Heart right ventricle (tissue), 16 donors: ENCODE measurements around the gene GPATCH8. TPM values are rescaled to one million over a fixed set of nuclear protein-coding genes. Genes with fewer than 3 reads are reported as not detected.

Experiments
- ATAC-seq, 8 donors: fragments of 200-7000 bp; cut with Tn5 transposase; one replicate each; pipeline ENCODE4 v1.9.1; 2020; ENCODE audit warnings: mild to moderate bottlenecking in 8 of 8, moderate library complexity in 8 of 8, moderate number of reproducible peaks in 1 of 8
- DNase-seq, 2 donors: peaks; one replicate each; pipeline ENCODE4 v3.0.0-alpha.2; 2020
- H3K27ac ChIP-seq, 10 donors: fragments of 200-600 bp; sonication (generic) in 2 of 10; one replicate each; pipeline versions ENCODE4 v1.5.0 to v1.8.0; 2020 to 2022; ENCODE audit warnings: mild to moderate bottlenecking in 3 of 10
- H3K27me3 ChIP-seq, 7 donors: fragments of 200-600 bp; one replicate each; pipeline ENCODE4 v1.8.0; 2021 to 2022; ENCODE audit warnings: mild to moderate bottlenecking in 2 of 7
- H3K36me3 ChIP-seq, 9 donors: fragments of 200-600 bp; sonication (generic) in 1 of 9; one replicate each; pipeline versions ENCODE4 v1.5.0 to v1.8.0; 2020 to 2022; ENCODE audit warnings: mild to moderate bottlenecking in 2 of 9
- H3K4me1 ChIP-seq, 9 donors: fragments of 200-600 bp; sonication (generic) in 1 of 9; one replicate each; pipeline versions ENCODE4 v1.5.0 to v1.8.0; 2020 to 2022; ENCODE audit warnings: mild to moderate bottlenecking in 4 of 9
- H3K4me3 ChIP-seq, 10 donors: fragments of 200-600 bp; sonication (generic) in 2 of 10; one replicate each; pipeline versions ENCODE4 v1.5.0 to v1.8.0; 2020 to 2022; ENCODE audit warnings: mild to moderate bottlenecking in 7 of 10, moderate library complexity in 2 of 10
- H3K9me3 ChIP-seq, 11 donors: fragments of 200-600 bp in 10 of 11; sonication (generic) in 2 of 11; one replicate each; pipeline versions ENCODE4 v1.5.0 to v1.8.0; 2013 to 2022; ENCODE audit warnings: mild to moderate bottlenecking in 2 of 11, control low read depth in 1 of 11, moderate library complexity in 1 of 11
- WGBS, 2 donors: extraction: QIAGEN DNeasy Blood & Tissue Kit; methylation state at CpG; one replicate each; pipeline ENCODE4 v1.1.7; 2013; ENCODE audit warnings: inconsistent platforms in 1 of 2; 5-methylcytosine and 5-hydroxymethylcytosine counted together
- intact Hi-C, 10 donors: fragments of 100-400 bp; cut with DNase I; formaldehyde crosslinking; loops; one replicate each; pipeline versions ENCODE4 v1.11.1 to v1.14.2; 2022
- polyA plus RNA-seq, 2 donors: library from polyadenylated mRNA; stranded (reverse); fragments of 200-250 nt; gene quantifications; one replicate each; pipeline ENCODE4 v1.2.3, GENCODE V29; 2013
- total RNA-seq, 10 donors: library from RNA; stranded (reverse); fragmentation: NEBNext Ultra II Directional in 3 of 10; extraction: Animal tissue kit (Norgen Biotek cat#: 25700) in 3 of 10; gene quantifications; one replicate each; pipeline versions ENCODE4 v1.2.1 to v1.2.4, GENCODE V29; 2021 to 2023
- TF ChIP-seq, protein P1 (sequence below), 9 donors: fragments of 200-600 bp; sonication (generic) in 2 of 9; IDR thresholded peaks; one replicate each; pipeline versions ENCODE4 v1.5.0 to v1.8.0; 2021 to 2022; ENCODE audit warnings: antibody characterized with exemption in 9 of 9, mild to moderate bottlenecking in 5 of 9, moderate library complexity in 1 of 9
- donor health status: Arrhythmogenic right ventricular cardiomyopathy.
- donor health status: ischemic (EF 13 %, LVEDD 7.1; RV severe dilation, severe dysfunction).
- donor health status: healthy with polysubstance abuse.
- donor health status: DM: no; HTN: yes; CAD: no.
- donor health status: DM: no; HTN: no; CAD: no.
- donor health status: ischemic (EF 25% LVEDD 6.9; RV normal size, moderate dysfunction).
- donor health status: ischemic (EF 25% LVEDD 5.7; RV mildly dilated, moderate dysfunction).
- donor health status: healthy.
- donor health status: DM: yes; HTN: yes; CAD: no.
- donor health status: Ischemic cardiomyopathy.
- donor health status: ischemic (EF 35%, LVEDD 5.7; RV mildly dilated, moderate dysfunction).
- donor health status: nonischemic (EF 11% LVEDD 7.7; RV severe dilation, severe dysfunction).
- donor health status: DM: yes; HTN: yes; CAD: no.
- donor health status: PGD.
- donor health status: ischemic (EF 29% LVEDD 5.4; RV normal size, mild dysfunction).
- donor health status: nonischemic (EF 23%, LVEDD 6.1; RV moderate dilation, normal function).

GPATCH8 gene
- total and polyA plus RNA-seq, 12 donors = 5.8 to 25.1 (median 22.0) TPM

DNA sequence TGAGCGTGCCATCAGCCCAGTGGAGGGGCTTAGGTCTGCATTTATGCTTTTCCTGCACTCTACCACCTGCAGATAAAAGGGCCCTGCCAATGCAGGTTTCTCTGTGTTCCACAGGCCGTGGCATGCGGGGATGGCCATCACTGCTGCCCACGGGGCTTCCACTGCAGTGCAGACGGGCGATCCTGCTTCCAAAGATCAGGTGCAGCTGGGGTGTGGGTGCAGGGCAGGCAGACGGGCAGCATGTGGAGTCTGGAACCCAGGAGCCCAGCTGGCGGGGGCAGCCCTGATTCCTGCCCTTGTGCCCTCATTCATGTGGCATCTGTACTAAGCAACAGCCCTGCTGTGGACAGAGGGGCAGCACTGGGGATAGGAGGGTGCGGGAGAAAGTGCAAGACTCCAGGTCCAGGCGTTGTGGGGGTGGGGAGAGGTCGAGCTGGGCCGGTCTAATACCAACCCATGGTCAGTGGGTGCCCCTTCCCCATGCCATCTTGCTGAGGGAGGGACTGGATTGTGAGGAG is 153.6 kb downstream of the GPATCH8 start:
- Histone ChIP-seq H3K27ac (no peak overlapping the region), H3K4me3 (no peak overlapping the region), H3K36me3 (peaks cover 0 to 46% (median 31%) of the 10 kb centered on the region in 9 donors), H3K4me1 (peaks cover 0 to 44% (median 11%) of the 10 kb centered on the region in 9 donors), H3K27me3 (no peaks in the 10 kb centered on the region), H3K9me3 (no peaks in the 10 kb centered on the region)
- 91% methylated on average over 12 of the region's 12 CpGs for WGBS, 2 donors
- ATAC-seq (no peak), DNase-seq (no peak)
- intact Hi-C loops = loop anchor here in 5 of 10 donors (5.0 kb wide), 3 partner anchors 137 to 207 kb away; partner anchors contain the start of gene HROB (in 1 of the 5)
- TF ChIP-seq, protein P1, sequence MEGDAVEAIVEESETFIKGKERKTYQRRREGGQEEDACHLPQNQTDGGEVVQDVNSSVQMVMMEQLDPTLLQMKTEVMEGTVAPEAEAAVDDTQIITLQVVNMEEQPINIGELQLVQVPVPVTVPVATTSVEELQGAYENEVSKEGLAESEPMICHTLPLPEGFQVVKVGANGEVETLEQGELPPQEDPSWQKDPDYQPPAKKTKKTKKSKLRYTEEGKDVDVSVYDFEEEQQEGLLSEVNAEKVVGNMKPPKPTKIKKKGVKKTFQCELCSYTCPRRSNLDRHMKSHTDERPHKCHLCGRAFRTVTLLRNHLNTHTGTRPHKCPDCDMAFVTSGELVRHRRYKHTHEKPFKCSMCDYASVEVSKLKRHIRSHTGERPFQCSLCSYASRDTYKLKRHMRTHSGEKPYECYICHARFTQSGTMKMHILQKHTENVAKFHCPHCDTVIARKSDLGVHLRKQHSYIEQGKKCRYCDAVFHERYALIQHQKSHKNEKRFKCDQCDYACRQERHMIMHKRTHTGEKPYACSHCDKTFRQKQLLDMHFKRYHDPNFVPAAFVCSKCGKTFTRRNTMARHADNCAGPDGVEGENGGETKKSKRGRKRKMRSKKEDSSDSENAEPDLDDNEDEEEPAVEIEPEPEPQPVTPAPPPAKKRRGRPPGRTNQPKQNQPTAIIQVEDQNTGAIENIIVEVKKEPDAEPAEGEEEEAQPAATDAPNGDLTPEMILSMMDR (IDR thresholded peaks at IDR 0.05) = no peak

DNA sequence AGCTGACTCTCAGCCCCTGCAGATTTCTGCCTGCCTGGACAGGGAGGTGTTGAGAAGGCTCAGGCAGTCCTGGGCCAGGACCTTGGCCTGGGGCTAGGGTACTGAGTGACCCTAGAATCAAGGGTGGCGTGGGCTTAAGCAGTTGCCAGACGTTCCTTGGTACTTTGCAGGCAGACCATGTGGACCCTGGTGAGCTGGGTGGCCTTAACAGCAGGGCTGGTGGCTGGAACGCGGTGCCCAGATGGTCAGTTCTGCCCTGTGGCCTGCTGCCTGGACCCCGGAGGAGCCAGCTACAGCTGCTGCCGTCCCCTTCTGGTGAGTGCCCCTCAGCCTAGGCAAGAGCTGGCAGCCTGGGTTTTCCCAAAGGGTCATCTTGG is 154.2 kb downstream of the GPATCH8 start:
- TF ChIP-seq, protein P1 (IDR thresholded peaks at IDR 0.05) = no peak
- H3K4me3 ChIP-seq = no peak overlapping the region
- ATAC-seq = no peak
- H3K4me1 ChIP-seq = peaks cover 0 to 51% (median 16%) of the 10 kb centered on the region in 9 donors
- peak overlapping the region in 1 of 10 donors; percentile 60 for H3K27ac ChIP-seq
- no peak for DNase-seq
- H3K36me3 ChIP-seq = peaks cover 0 to 46% (median 31%) of the 10 kb centered on the region in 9 donors
- intact Hi-C loops = loop anchor here in 4 of 10 donors (5.0 kb wide), 2 partner anchors 137 to 207 kb away; partner anchors contain the start of gene HROB (in 1 of the 4)
- WGBS, 2 donors = 84 to 90% methylated on average over 6 of the region's 6 CpGs
- H3K9me3 ChIP-seq = no peaks in the 10 kb centered on the region
- H3K27me3 ChIP-seq = no peaks in the 10 kb centered on the region

DNA sequence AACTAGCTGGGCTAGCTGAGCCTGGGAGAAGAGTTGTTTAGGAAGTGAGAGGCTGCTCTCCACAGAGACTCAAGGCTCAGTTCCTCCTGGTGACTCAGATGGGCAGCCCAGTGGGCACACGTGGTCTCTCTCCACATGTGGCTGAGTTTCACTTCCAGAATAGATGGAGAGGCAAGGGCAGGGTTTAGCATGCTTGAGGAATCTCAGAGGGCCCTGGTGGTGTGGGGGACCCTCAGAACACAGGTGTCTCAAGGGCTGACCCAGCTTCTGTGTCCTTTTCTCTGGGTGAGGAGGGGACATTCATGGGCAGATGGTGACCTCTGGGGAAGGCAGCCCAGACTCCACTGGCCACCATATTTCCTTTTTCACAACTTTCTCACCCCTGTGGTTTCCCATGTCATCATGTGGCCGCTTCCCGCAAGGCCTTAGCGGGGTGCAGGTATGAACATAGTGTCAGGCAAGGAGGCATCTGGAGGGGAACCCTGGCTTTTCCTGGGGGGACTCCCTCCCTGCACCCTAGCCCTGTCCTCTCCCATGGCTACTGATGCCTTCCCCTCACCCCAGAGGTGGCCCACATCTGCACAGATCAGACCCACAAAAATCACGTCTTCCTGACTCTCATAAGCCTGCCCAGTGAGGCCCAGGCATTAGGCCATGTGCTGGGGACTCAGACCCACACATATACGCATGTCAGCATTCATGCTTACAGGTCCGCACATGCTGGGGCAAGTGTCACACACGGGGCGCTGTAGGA is 154.8 kb downstream of the GPATCH8 start:
- no peaks in the 10 kb centered on the region for H3K27me3 ChIP-seq
- no peak overlapping the region for H3K4me3 ChIP-seq
- H3K36me3 ChIP-seq = peaks cover 0 to 46% (median 31%) of the 10 kb centered on the region in 9 donors
- H3K9me3 ChIP-seq = no peaks in the 10 kb centered on the region
- ATAC-seq (no peak), DNase-seq (no peak)
- peak overlapping the region in 1 of 10 donors; percentile 60 for H3K27ac ChIP-seq
- TF ChIP-seq, protein P1 (IDR thresholded peaks at IDR 0.05) = no peak
- peaks cover 0 to 52% (median 16%) of the 10 kb centered on the region in 9 donors for H3K4me1 ChIP-seq
- intact Hi-C loops = loop anchor here in 4 of 10 donors (5.0 kb wide), 2 partner anchors 136 to 206 kb away; partner anchors contain the start of gene HROB (in 1 of the 4)
- WGBS, 2 donors = 86 to 90% methylated on average over 9 of the region's 9 CpGs

Other genes starting within 250 kb of the GPATCH8 start
- gene SLC4A1, start 235.3 kb downstream of the GPATCH8 start, total RNA-seq = 1 to 10 TPM in 2 of 10 donors, under 1 TPM in 8; 0.11 to 2.4 (median 0.53) TPM
- under 1 TPM in 1 of 2 donors, not detected in 1; 0.06 TPM for gene SLC4A1, start 235.3 kb downstream of the GPATCH8 start, polyA plus RNA-seq
- 1 to 10 TPM in 4 of 10 donors, under 1 TPM in 5, not detected in 1; 0.15 to 1.9 (median 0.69) TPM for gene RUNDC3A, start 194.8 kb downstream of the GPATCH8 start, total RNA-seq
- under 1 TPM in 1 of 2 donors, not detected in 1; 0.38 TPM for gene RUNDC3A, start 194.8 kb downstream of the GPATCH8 start, polyA plus RNA-seq
- 10 to 100 TPM; 36.3 to 54.7 (median 43.1) TPM for gene SLC25A39, start 178.6 kb downstream of the GPATCH8 start, total RNA-seq
- gene SLC25A39, start 178.6 kb downstream of the GPATCH8 start, polyA plus RNA-seq = 100 to 1,000 TPM in 1 of 2 donors, 10 to 100 TPM in 1; 81.8 to 105 TPM
- 100 to 1,000 TPM; 113 to 303 (median 154) TPM for gene GRN, start 158.1 kb downstream of the GPATCH8 start, total RNA-seq
- gene GRN, start 158.1 kb downstream of the GPATCH8 start, polyA plus RNA-seq = 100 to 1,000 TPM in 1 of 2 donors, 10 to 100 TPM in 1; 41.5 to 103 TPM
- under 1 TPM; 0.25 to 0.95 (median 0.46) TPM for gene FAM171A2, start 139.6 kb downstream of the GPATCH8 start, total RNA-seq
- gene FAM171A2, start 139.6 kb downstream of the GPATCH8 start, polyA plus RNA-seq = under 1 TPM; 0.29 to 0.57 TPM
- 1 to 10 TPM in 1 of 10 donors, under 1 TPM in 8, not detected in 1; 0.18 to 1.2 (median 0.62) TPM for gene ITGA2B, start 113.8 kb downstream of the GPATCH8 start, total RNA-seq
- gene ITGA2B, start 113.8 kb downstream of the GPATCH8 start, polyA plus RNA-seq = 1 to 10 TPM in 1 of 2 donors, under 1 TPM in 1; 0.30 to 1.2 TPM
- 1 to 10 TPM in 9 of 10 donors, under 1 TPM in 1; 0.92 to 6.9 (median 4.0) TPM for gene FZD2, start 54.1 kb upstream of the GPATCH8 start, total RNA-seq
- gene FZD2, start 54.1 kb upstream of the GPATCH8 start, polyA plus RNA-seq = 1 to 10 TPM; 2.9 to 3.0 TPM
- gene MEIOC, start 153.1 kb upstream of the GPATCH8 start, total RNA-seq = under 1 TPM in 3 of 10 donors, not detected in 7; 0.14 to 0.40 (median 0.16) TPM
- gene MEIOC, start 153.1 kb upstream of the GPATCH8 start, polyA plus RNA-seq = under 1 TPM in 1 of 2 donors, not detected in 1; 0.03 TPM
- 10 to 100 TPM; 24.2 to 35.3 (median 30.9) TPM for gene CCDC43, start 186.4 kb upstream of the GPATCH8 start, total RNA-seq
- 10 to 100 TPM; 14.4 to 19.8 TPM for gene CCDC43, start 186.4 kb upstream of the GPATCH8 start, polyA plus RNA-seq
- 1 to 10 TPM; 2.9 to 5.5 (median 4.0) TPM for gene DBF4B, start 205.3 kb upstream of the GPATCH8 start, total RNA-seq
- gene DBF4B, start 205.3 kb upstream of the GPATCH8 start, polyA plus RNA-seq = 1 to 10 TPM; 2.2 to 8.0 TPM